ELF-1 (cell line): Measurements from ENCODE around the gene PRTFDC1.
"Not testable (repeated sequence)": the region's sequence is repeated elsewhere in the genome, so short reads cannot be mapped to it uniquely, and the experiment has no call there.

ENCODE experiments used
- DNase-seq: peaks from one replicate; pipeline ENCODE4 v3.0.0-alpha.2; 2016; ENCODE audit warnings: low read depth, low spot score

The PRTFDC1 gene, protein sequence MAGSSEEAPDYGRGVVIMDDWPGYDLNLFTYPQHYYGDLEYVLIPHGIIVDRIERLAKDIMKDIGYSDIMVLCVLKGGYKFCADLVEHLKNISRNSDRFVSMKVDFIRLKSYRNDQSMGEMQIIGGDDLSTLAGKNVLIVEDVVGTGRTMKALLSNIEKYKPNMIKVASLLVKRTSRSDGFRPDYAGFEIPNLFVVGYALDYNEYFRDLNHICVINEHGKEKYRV

DNA sequence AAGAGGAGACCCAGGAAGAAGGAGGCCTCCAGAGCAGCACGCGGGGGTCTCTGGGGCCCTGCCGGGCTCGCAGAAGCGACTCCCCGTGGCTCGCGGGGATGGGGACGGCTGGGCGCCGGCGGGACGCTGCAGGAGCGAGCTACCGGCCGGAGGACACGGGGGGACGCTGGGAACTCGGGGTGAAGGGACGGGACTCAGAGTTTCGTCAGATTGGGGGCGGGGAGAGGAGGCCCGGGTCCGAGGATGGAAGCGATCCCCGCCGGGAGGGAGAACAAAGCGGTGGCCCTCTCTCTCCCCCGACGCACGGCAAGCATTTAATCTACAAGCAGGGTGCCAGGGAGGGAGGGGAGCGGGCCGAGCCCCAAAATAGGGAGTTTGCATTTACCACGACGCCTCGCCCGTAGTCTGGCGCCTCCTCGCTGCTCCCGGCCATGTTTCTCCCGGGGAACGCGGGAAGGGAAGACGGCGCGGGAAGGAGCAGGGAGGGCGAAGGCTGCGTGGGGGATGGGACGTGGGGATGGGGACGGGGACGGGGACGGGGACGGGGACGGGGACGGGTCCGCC is at the start of gene PRTFDC1:
TSS of gene PRTFDC1 (minus strand) at position 464 of the 564 bp plus-strand sequence. CDS start at position 433, 31 bp downstream.
- DNase-seq = peak; percentile 34

- no peak for DNase-seq
Observed at GRCh38 chr10:24998044-24998443, 45.6 kb upstream of the PRTFDC1 start.

DNA sequence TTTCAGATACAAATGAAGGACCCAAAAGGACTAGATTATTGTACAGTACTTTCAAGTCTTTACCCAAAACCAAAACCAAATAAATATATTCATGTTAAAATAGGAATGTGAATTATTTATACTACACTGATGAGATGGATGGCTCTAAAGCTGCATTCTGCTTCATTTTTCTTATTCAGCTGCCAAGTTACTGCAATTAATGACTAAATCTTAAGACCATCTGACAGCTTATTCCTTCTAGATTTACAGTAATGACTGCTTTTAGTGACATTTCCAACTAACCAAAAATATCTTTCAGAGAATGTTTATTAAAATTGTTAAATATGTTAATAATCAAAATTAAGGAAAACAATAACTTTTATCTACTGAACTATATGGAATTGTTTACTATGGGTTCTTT is 42.7 kb upstream of the PRTFDC1 start:
- no peak for DNase-seq

- DNase-seq = no peak
Observed at GRCh38 chr10:24993237-24993958, 41.0 kb upstream of the PRTFDC1 start.

- no peak for DNase-seq
Observed at GRCh38 chr10:24992512-24993133, 40.2 kb upstream of the PRTFDC1 start.

- no peak for DNase-seq
Observed at GRCh38 chr10:24991298-24991697, 38.9 kb upstream of the PRTFDC1 start.

- no peak for DNase-seq
Observed at GRCh38 chr10:24989867-24990266, 37.5 kb upstream of the PRTFDC1 start.

GRCh38 chr10:24988831-24989640 is 36.6 kb upstream of the PRTFDC1 start:
- DNase-seq = no peak

- no peak for DNase-seq
Observed at GRCh38 chr10:24984906-24985305, 32.5 kb upstream of the PRTFDC1 start.

- DNase-seq = no peak
Observed at GRCh38 chr10:24983946-24984345, 31.5 kb upstream of the PRTFDC1 start.

DNA sequence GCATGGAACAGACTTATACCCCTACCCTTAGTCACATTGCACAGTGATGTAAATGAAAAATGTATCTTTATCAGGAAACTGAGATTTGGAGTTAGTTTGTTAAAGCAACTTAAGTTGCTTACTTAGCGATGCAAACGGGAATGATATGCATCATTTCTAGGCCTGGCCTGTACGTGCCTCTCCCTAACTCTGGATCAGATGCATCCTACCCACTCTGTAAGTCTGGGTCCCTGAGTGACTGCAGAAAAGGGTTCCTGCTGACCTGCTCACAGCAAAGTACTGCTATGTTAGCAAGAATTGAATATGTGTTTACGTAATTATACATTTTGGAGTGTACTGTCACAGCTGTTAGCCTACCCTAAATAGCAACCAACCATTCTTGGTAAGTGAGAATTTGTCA is 30.7 kb upstream of the PRTFDC1 start:
- DNase-seq = no peak

DNA sequence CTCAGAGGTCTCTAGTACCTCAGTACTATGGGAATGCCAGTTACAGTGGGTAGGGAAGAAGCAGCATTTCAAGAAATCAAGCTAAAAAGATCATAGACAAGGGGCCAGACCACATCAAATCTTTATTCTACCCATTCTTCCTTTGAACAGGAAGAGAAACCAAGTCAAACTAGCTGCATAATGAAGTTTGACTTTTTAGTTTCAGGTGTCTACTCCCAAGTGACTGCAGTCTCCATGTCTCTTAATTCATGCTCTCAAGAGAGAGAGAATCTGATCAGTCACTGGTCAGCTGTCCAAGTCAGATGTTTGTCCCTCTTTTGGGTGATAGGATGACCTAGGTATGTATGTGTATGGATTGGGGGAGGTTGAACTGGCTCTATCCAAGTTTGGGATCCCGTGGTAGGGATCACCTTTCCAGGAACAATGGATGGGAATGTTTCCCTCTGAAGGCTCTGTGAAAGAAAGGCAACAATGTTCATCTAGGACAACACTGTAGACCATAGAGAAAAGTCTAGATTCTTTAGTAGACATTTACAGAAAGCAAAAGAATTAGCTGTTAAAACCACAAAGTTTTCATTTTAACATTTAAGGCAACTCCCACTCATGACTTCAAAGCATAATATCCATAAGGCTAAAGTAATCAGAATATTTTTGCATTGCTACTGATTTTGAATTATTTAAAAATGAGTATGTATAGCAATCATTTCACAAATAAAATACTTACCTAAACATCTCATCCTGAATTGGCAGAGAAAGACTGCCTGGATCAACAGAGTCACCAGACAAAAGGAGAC is 30.1 kb upstream of the PRTFDC1 start:
- no peak for DNase-seq

- DNase-seq = no peak
Observed at GRCh38 chr10:24981161-24981710, 28.8 kb upstream of the PRTFDC1 start.

- DNase-seq = no peak
Observed at GRCh38 chr10:24979685-24980084, 27.3 kb upstream of the PRTFDC1 start.

GRCh38 chr10:24974976-24975375 is 22.6 kb upstream of the PRTFDC1 start:
- no peak for DNase-seq

- no peak for DNase-seq
Observed at GRCh38 chr10:24973163-24973562, 20.8 kb upstream of the PRTFDC1 start.

- no peak for DNase-seq
Observed at GRCh38 chr10:24971374-24971773, 19.0 kb upstream of the PRTFDC1 start.

DNA sequence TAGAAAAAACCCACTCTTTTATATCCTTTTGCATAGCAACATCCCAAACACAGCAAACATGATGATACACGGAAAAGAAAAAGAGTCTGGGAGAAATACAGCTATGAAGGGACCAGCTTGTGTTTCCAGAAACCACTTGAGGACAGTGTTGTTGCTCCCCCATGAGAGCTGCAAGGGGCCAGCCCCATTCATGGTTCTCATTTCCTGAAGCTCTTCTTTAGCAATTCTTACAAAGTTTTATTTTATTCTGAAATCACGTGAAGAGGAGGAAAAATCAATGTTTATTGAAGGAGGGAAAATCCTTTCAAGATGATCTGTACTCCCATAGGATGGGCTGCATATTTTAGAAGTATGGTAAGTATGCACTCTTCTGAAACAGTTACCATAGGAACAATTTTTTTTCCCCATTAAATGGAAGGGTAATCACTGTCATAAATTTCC is 17.5 kb upstream of the PRTFDC1 start:
- no peak for DNase-seq

GRCh38 chr10:24968951-24969350 is 16.5 kb upstream of the PRTFDC1 start:
- DNase-seq = not testable (repeated sequence)

GRCh38 chr10:24968349-24968748 is 15.9 kb upstream of the PRTFDC1 start:
- no peak for DNase-seq
